ENCODE results near the gene CNTNAP2. TPM values are rescaled to one million over a fixed set of nuclear protein-coding genes. Genes with fewer than 3 reads are reported as not detected.
"Not testable (repeated sequence)": the region's sequence is repeated elsewhere in the genome, so short reads cannot be mapped to it uniquely, and the experiment has no call there.

CNTNAP2 gene
- total RNA-seq, 2 experiments from 2014 or later, result 0.19 to 0.22 TPM

DNA sequence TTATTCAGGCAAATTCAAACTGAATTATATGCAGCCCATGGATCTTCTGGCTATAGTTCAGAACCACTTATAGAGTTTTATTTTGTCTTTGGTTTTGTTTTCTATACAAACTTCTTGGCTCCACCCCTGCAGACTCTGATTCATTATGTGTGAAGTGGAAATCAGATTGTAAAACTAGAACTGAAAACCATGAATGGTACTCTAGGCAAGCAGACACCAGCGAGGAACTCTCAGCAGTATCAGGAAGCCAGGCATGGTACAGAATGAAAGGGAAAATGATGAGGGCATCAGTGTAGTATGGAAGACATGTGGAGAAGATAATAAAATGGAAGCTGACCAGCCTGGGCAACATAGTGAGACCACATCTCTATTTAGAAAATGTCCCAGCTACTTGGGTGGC lies 1447.1 kb downstream of the CNTNAP2 start:
- Mint-ChIP-seq H3K27ac (no peak overlapping the region), H3K36me3 (no peaks in the 10 kb centered on the region), H3K27me3 (no peaks in the 10 kb centered on the region), H3K4me3 (no peak overlapping the region), H3K9me3 (peaks cover 8% of the 10 kb centered on the region), H3K4me1 (no peaks in the 10 kb centered on the region)
- no peak for DNase-seq

- Mint-ChIP-seq H3K27ac (no peak overlapping the region), H3K36me3 (no peaks in the 10 kb centered on the region), H3K4me3 (no peak overlapping the region), H3K27me3 (no peaks in the 10 kb centered on the region), H3K4me1 (no peaks in the 10 kb centered on the region), H3K9me3 (peaks cover 8% of the 10 kb centered on the region)
- DNase-seq, result no peak
Observed at GRCh38 chr7:147564786-147565476, 1448.3 kb downstream of the CNTNAP2 start.

DNA sequence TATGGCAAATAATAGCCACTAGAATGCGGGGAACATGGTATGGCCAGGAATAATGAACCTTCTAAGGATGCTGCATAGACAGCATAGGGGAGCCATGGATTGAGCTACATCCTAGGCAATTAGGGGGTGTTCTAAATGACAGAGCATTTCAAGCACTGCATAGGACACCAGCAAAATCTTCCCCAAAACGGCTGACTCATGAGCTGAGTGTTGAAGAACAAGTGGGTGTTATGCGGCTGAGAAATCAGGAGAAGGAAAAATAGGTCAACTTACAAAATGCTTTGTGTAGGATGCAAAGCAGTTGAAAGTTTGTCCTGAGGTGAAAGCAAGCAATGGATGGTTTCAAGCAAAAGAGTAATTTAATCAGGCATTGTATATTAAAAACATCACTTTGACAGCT lies 1450.4 kb downstream of the CNTNAP2 start:
- H3K36me3 Mint-ChIP-seq, result no peaks in the 10 kb centered on the region
- H3K4me3 Mint-ChIP-seq, result no peak overlapping the region
- H3K27me3 Mint-ChIP-seq, result no peaks in the 10 kb centered on the region

DNA sequence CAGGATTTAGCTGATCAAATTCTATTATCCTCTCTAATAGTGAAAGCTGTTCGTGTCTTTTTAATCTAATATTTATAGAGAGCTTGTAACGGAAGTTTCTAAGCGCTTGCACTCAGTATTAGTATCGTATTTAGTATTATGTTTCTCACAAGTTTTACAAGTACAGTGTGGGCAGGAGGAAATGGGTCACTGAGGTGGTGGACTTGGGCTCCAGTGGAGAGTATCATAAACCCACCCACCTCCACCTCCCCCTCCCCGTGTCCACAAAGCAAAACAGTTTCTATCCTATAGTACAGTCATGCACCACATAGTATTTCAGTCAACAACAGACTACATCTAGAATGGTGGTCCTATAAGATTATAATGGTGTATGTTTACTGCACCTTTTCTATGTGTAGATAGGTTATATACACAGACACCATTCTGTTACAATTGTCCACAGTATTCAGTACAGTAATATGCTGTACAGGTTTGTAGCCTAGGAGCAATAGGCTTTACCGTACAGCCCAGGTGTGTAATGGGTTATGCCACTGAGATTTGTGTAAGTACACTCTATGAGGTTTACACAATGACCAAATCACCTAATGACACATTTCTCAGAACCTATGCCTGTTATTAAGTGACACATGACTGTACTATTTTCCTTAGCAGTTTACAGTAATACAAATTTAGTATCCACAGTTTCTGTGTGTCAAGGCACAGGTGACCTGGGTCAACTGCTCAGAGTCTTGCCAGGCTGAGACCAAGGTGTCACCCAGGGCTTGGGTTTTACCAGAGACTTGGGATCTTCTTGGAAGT lies 1452.7 kb downstream of the CNTNAP2 start:
- H3K36me3 Mint-ChIP-seq, result no peaks in the 10 kb centered on the region
- no peak overlapping the region for H3K27ac Mint-ChIP-seq
- DNase-seq, result no peak
- no peaks in the 10 kb centered on the region for H3K4me1 Mint-ChIP-seq
- H3K4me3 Mint-ChIP-seq, result no peak overlapping the region
- H3K9me3 Mint-ChIP-seq, result peaks cover 6% of the 10 kb centered on the region
- H3K27me3 Mint-ChIP-seq, result no peaks in the 10 kb centered on the region

More for the DNA sequence above, 1450.4 kb downstream of the CNTNAP2 start:
- Mint-ChIP-seq H3K27ac (no peak overlapping the region), H3K4me1 (no peaks in the 10 kb centered on the region), H3K9me3 (peaks cover 6% of the 10 kb centered on the region)
- DNase-seq, result no peak

DNA sequence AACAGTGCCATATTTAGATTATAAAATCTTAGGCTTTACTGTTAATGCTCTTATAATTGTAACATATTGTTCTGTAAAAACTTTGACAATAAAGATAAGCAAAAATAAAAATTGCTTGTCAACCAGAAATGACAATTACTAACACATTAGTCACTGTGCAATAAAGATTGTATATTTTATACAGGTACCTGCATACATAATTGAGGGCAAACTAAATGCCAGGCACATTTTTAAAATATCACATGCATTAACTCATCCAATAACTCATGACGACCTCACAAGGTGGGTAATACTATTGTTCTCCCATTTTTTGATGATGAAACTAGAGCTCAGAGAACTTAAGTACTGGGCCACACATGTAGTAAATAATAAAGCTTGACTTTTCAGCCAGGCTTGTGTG lies 1453.8 kb downstream of the CNTNAP2 start:
- H3K36me3 Mint-ChIP-seq, result no peaks in the 10 kb centered on the region
- H3K4me3 Mint-ChIP-seq, result no peak overlapping the region
- DNase-seq, result no peak
- no peak overlapping the region for H3K27ac Mint-ChIP-seq
- peaks cover 6% of the 10 kb centered on the region for H3K9me3 Mint-ChIP-seq
- H3K27me3 Mint-ChIP-seq, result no peaks in the 10 kb centered on the region
- H3K4me1 Mint-ChIP-seq, result no peaks in the 10 kb centered on the region

DNA sequence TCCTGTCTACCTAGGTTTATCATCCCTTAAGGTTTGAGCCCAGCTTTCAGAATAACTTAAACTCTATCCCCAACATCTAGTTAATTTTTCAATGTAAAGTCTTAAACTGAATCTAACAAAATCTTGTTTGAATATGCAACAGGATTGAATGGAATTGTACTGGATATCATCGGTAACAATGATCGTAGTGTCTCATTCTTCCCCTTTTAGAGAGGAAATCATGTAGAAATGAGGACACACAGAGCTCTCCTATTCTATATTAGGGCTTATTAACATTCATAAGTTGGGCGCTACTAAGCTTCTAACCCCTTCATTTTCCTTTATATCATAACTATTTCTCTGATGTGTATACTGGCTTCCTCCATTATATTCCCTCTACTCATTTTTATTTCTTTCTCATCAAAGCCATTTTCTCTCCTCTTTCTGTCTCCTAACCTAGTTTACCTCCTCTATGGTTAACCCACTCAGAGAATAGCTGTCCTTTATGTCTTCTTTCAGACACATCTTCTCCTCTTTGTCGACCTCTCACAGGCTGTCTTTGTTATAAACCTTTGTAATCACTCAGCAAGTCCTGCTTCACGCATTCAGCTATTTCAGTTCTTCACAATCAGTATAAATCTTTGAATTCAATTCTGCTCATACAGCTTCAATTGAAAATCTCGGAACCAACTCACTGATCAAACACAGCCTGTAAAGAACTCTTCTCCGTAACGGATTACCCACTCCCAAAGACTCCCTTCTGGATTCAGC lies 1455.0 kb downstream of the CNTNAP2 start:
- DNase-seq, result no peak
- no peak overlapping the region for H3K4me3 Mint-ChIP-seq
- H3K36me3 Mint-ChIP-seq, result no peaks in the 10 kb centered on the region
- H3K4me1 Mint-ChIP-seq, result no peaks in the 10 kb centered on the region
- peaks cover 5% of the 10 kb centered on the region for H3K9me3 Mint-ChIP-seq
- H3K27me3 Mint-ChIP-seq, result no peaks in the 10 kb centered on the region
- H3K27ac Mint-ChIP-seq, result no peak overlapping the region

- H3K27me3 Mint-ChIP-seq, result no peaks in the 10 kb centered on the region
- H3K9me3 Mint-ChIP-seq, result no peaks in the 10 kb centered on the region
- no peak for DNase-seq
- no peaks in the 10 kb centered on the region for H3K4me1 Mint-ChIP-seq
- no peaks in the 10 kb centered on the region for H3K36me3 Mint-ChIP-seq
- H3K4me3 Mint-ChIP-seq, result no peak overlapping the region
- no peak overlapping the region for H3K27ac Mint-ChIP-seq
Observed at GRCh38 chr7:147578196-147578595, 1461.6 kb downstream of the CNTNAP2 start.

- Mint-ChIP-seq H3K4me3 (no peak overlapping the region), H3K4me1 (no peaks in the 10 kb centered on the region), H3K27ac (no peak overlapping the region), H3K9me3 (no peaks in the 10 kb centered on the region), H3K27me3 (no peaks in the 10 kb centered on the region), H3K36me3 (no peaks in the 10 kb centered on the region)
- no peak for DNase-seq
Observed at GRCh38 chr7:147579148-147579547, 1462.5 kb downstream of the CNTNAP2 start.

- Mint-ChIP-seq H3K36me3 (no peaks in the 10 kb centered on the region), H3K9me3 (no peaks in the 10 kb centered on the region), H3K4me3 (no peak overlapping the region), H3K27me3 (no peaks in the 10 kb centered on the region), H3K4me1 (no peaks in the 10 kb centered on the region), H3K27ac (no peak overlapping the region)
- DNase-seq, result no peak
Observed at GRCh38 chr7:147584771-147585193, 1468.2 kb downstream of the CNTNAP2 start.

DNA sequence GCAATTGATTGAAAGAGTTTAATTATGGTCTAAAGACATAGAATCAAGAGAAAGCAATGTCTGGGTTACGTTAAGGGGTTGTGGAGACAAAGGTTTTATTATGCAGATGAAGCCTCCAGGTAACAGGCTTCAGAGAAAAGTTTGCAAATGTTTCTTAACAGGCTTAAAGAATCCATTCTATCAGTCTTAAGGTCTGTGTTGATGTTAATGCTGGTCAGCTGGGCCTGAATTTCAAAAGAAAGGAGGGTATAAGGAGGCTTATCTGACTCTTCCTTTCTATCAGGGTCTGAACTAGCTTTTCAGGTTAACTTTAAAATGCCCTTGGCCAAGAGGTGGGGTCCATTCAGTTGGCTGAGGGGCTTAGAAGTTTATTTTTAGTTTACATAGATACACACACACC lies 1469.5 kb downstream of the CNTNAP2 start:
- H3K4me1 Mint-ChIP-seq, result no peaks in the 10 kb centered on the region
- H3K36me3 Mint-ChIP-seq, result no peaks in the 10 kb centered on the region
- H3K27ac Mint-ChIP-seq, result no peak overlapping the region
- H3K9me3 Mint-ChIP-seq, result no peaks in the 10 kb centered on the region
- no peak overlapping the region for H3K4me3 Mint-ChIP-seq
- no peak for DNase-seq
- H3K27me3 Mint-ChIP-seq, result no peaks in the 10 kb centered on the region

GRCh38 chr7:147586526-147586925 lies 1469.9 kb downstream of the CNTNAP2 start:
- no peaks in the 10 kb centered on the region for H3K4me1 Mint-ChIP-seq
- H3K4me3 Mint-ChIP-seq, result no peak overlapping the region
- H3K9me3 Mint-ChIP-seq, result no peaks in the 10 kb centered on the region
- no peak for DNase-seq
- H3K27me3 Mint-ChIP-seq, result no peaks in the 10 kb centered on the region
- no peaks in the 10 kb centered on the region for H3K36me3 Mint-ChIP-seq
- H3K27ac Mint-ChIP-seq, result no peak overlapping the region

DNA sequence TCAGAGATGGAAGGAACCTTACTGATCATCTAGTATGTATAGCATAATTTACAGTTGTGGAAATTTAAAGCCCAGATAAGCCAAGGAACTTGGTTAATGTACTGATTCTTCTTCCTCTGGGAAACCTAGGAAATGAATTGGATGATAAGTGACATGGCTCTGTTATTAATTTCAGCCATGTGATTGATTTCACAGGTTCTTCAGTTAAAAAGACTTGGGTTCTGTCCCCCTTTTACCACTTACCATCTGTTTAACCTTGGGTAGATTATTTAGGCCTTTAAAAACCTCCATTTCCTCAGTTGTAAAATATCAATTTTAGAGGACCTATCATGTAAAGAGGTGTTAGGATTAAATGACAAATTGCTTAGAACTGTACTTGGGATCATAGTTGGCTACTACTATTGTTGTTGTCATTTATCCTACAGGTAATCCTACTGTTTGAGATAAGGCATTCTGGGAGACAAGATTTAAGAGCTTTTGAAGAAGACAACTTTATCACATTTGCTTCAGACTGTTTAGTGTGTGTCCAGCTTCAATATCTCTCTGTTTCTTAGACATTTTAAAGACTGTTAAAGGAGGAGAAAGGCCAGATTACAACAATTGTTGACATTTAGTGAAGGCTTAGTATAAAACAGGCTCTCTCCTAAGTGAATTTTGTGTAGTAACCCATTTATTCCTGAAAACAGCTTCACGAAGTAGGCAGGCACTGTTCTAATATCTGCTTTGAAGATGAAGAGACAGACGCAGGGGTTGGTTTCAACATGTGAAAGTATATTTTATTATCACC lies 1476.9 kb downstream of the CNTNAP2 start:
- H3K9me3 Mint-ChIP-seq, result peaks cover 6% of the 10 kb centered on the region
- DNase-seq, result no peak
- H3K4me3 Mint-ChIP-seq, result no peak overlapping the region
- no peak overlapping the region for H3K27ac Mint-ChIP-seq
- no peaks in the 10 kb centered on the region for H3K27me3 Mint-ChIP-seq
- H3K4me1 Mint-ChIP-seq, result no peaks in the 10 kb centered on the region
- no peaks in the 10 kb centered on the region for H3K36me3 Mint-ChIP-seq

DNA sequence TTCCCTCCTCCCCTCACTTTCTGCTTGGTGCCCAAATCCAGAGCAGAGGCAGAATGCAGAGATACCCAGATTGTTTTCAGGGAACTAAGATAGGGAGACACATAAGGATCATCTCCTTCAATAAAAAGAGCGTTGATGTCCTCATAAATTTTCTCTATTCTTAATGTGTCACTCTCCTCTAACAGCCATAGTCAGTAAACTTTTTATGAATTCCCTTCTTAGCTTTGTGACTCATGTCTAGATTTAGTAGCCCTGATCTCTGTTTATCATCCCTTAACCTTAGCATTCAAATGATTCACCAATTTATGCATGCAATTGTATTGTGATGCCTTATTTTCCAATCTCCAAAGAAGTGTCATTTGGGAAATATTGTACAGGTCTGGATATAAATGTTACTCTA lies 1478.4 kb downstream of the CNTNAP2 start:
- no peak for DNase-seq
- no peak overlapping the region for H3K27ac Mint-ChIP-seq
- H3K27me3 Mint-ChIP-seq, result no peaks in the 10 kb centered on the region
- H3K36me3 Mint-ChIP-seq, result no peaks in the 10 kb centered on the region
- peaks cover 8% of the 10 kb centered on the region for H3K9me3 Mint-ChIP-seq
- H3K4me1 Mint-ChIP-seq, result no peaks in the 10 kb centered on the region
- H3K4me3 Mint-ChIP-seq, result no peak overlapping the region

DNA sequence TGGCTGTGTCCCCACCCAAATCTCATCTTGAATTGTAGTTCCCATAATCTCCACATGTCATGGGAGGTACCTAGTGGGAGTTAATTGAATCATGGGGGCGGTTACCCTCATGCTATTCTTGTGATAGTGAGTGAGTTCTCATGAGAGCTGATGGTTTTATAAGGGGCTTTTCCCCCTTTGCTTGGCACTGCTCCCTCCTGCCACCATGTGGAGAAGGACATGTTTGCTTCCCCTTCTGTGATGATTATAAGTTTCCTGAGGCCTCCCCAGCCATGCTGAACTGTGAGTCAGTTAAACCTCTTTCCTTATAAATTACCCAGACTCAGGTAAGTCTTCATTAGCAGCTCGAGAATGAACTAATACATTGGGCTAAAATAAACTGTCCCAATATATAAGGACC lies 1482.1 kb downstream of the CNTNAP2 start:
- not testable (repeated sequence) for DNase-seq, H3K9me3 Mint-ChIP-seq, H3K36me3 Mint-ChIP-seq, H3K27ac Mint-ChIP-seq, H3K27me3 Mint-ChIP-seq, H3K4me1 Mint-ChIP-seq, H3K4me3 Mint-ChIP-seq

DNA sequence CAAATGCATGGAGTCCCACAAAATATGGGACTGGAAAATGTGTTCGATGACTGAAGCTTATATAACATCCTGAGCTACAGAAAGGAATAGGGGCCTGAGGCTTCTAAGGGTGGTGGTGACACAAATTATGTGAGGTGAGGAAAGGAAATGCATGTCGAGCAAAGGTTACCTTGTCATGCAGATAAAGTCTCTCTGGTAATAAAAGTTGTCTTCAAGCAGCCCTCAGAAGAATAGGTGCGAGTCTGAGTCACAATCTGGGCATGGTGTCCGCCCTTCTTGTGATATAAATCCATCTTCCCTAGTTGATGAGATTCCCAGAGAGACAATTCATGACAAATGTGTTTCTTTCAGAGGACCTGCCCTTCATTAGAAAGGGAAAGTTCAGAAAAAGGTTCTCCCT lies 1488.7 kb downstream of the CNTNAP2 start:
- Mint-ChIP-seq H3K9me3 (no peaks in the 10 kb centered on the region), H3K27ac (no peak overlapping the region), H3K27me3 (no peaks in the 10 kb centered on the region), H3K4me3 (no peak overlapping the region), H3K4me1 (no peaks in the 10 kb centered on the region), H3K36me3 (no peaks in the 10 kb centered on the region)
- DNase-seq, result no peak

Measured in activated naive CD8-positive, alpha-beta T cell treated with anti-CD3 and anti-CD28 coated beads for 36 hours (primary cell).